CD14-positive monocyte (primary cell): ENCODE results near the gene PLCE1. TPM values are rescaled to one million over a fixed set of nuclear protein-coding genes. Genes with fewer than 3 reads are reported as not detected.

Source experiments
- DNase-seq, 3 donors: peaks; one replicate each; pipeline ENCODE4 v3.0.0-alpha.2; 2011 to 2022
- H2AFZ ChIP-seq: 2 replicates; pipeline ENCODE4 v1.6.0; 2012; ENCODE audit warnings: mild to moderate bottlenecking, low read depth, low read length, inconsistent platforms; ENCODE audit not compliant: insufficient read depth, poor library complexity, severe bottlenecking
- H3K27ac ChIP-seq, 2 donors: 1 replicate in 1 of 2; 2 replicates in 1 of 2; pipeline ENCODE4 v1.5.1; 2012 to 2013; ENCODE audit warnings: low read length in 2 of 2, control low read depth in 1 of 2, inconsistent platforms in 1 of 2, low read depth in 1 of 2, mild to moderate bottlenecking in 1 of 2
- H3K27me3 ChIP-seq, 2 donors: one replicate each; pipeline versions ENCODE4 v1.6.0 to v1.6.1; 2011 to 2013; ENCODE audit warnings: low read length in 2 of 2; ENCODE audit not compliant: control insufficient read depth in 2 of 2, insufficient read depth in 2 of 2
- H3K36me3 ChIP-seq, 2 donors: replicated peaks in 1 of 2; 1 replicate in 1 of 2; 2 replicates in 1 of 2; pipeline versions ENCODE4 v1.5.1 to v1.6.1; 2012 to 2013; ENCODE audit warnings: low read length in 2 of 2, control low read depth in 1 of 2, inconsistent platforms in 1 of 2, mild to moderate bottlenecking in 1 of 2; ENCODE audit not compliant: insufficient read depth in 2 of 2, control insufficient read depth in 1 of 2
- H3K4me1 ChIP-seq, 2 donors: 1 replicate in 1 of 2; 2 replicates in 1 of 2; pipeline versions ENCODE4 v1.5.1 to v1.6.1; 2012 to 2013; ENCODE audit warnings: low read length in 2 of 2, control low read depth in 1 of 2, inconsistent platforms in 1 of 2, mild to moderate bottlenecking in 1 of 2, moderate library complexity in 1 of 2; ENCODE audit not compliant: insufficient read depth in 2 of 2, control insufficient read depth in 1 of 2
- H3K4me2 ChIP-seq: replicated peaks from 2 replicates; pipeline ENCODE3; 2012; ENCODE audit warnings: low read length, moderate library complexity, mild to moderate bottlenecking; ENCODE audit not compliant: poor library complexity, severe bottlenecking; ENCODE audit errors: extremely low read depth
- H3K4me3 ChIP-seq, 3 experiments: fragments of 200-600 bp in 1 of 3; sonication (generic) in 1 of 3; replicated peaks in 1 of 3; 1 replicate in 2 of 3; 2 replicates in 1 of 3; pipeline ENCODE4 v1.5.1; 2011 to 2013; ENCODE audit warnings: low read length in 3 of 3, mild to moderate bottlenecking in 3 of 3, control low read depth in 2 of 3, low read depth in 2 of 3, inconsistent platforms in 1 of 3, moderate library complexity in 1 of 3
- H3K79me2 ChIP-seq: 2 replicates; pipeline ENCODE4 v1.6.0; 2012; ENCODE audit warnings: mild to moderate bottlenecking, control low read depth, inconsistent platforms, low read length, moderate library complexity; ENCODE audit not compliant: insufficient read depth
- H3K9ac ChIP-seq: 2 replicates; pipeline ENCODE4 v1.6.0; 2017; ENCODE audit warnings: low read length, mild to moderate bottlenecking; ENCODE audit not compliant: insufficient read depth, poor library complexity, severe bottlenecking
- H3K9me3 ChIP-seq, 2 donors: replicated peaks in 1 of 2; 1 replicate in 1 of 2; 2 replicates in 1 of 2; pipeline versions ENCODE4 v1.5.1 to v1.6.1; 2012 to 2013; ENCODE audit warnings: low read length in 2 of 2, control low read depth in 1 of 2; ENCODE audit not compliant: control insufficient read depth in 1 of 2, insufficient read depth in 1 of 2
- H4K20me1 ChIP-seq: 2 replicates; pipeline ENCODE4 v1.6.0; 2012; ENCODE audit warnings: mild to moderate bottlenecking, low read length, control low read depth, moderate library complexity; ENCODE audit not compliant: insufficient read depth
- H3K27ac Mint-ChIP-seq, 7 donors: one replicate each; pipeline ENCODE4 v1.8.0; 2020; ENCODE audit warnings: mild to moderate bottlenecking in 7 of 7, mixed read lengths in 7 of 7, moderate library complexity in 6 of 7, inconsistent platforms in 2 of 7
- H3K27me3 Mint-ChIP-seq, 3 donors: one replicate each; pipeline ENCODE4 v1.8.0; 2021 to 2022; ENCODE audit warnings: low read depth in 3 of 3, mild to moderate bottlenecking in 3 of 3, mixed read lengths in 3 of 3, moderate library complexity in 3 of 3, inconsistent platforms in 1 of 3
- H3K36me3 Mint-ChIP-seq, 2 donors: one replicate each; pipeline ENCODE4 v1.8.0; 2020; ENCODE audit warnings: mixed read lengths in 2 of 2, inconsistent platforms in 1 of 2, mild to moderate bottlenecking in 1 of 2
- H3K4me1 Mint-ChIP-seq: one replicate; pipeline ENCODE4 v1.8.0; 2020; ENCODE audit warnings: mild to moderate bottlenecking, mixed read lengths
- H3K4me3 Mint-ChIP-seq, 2 donors: one replicate each; pipeline ENCODE4 v1.8.0; 2020; ENCODE audit warnings: mild to moderate bottlenecking in 2 of 2, mixed read lengths in 2 of 2, moderate library complexity in 1 of 2
- H3K9me3 Mint-ChIP-seq, 7 donors: one replicate each; pipeline ENCODE4 v1.8.0; 2020 to 2022; ENCODE audit warnings: mixed read lengths in 7 of 7, mild to moderate bottlenecking in 6 of 7, moderate library complexity in 6 of 7, inconsistent platforms in 2 of 7
- CTCF ChIP-seq: fragments of 200-600 bp; IDR thresholded peaks from one replicate; pipeline ENCODE4 v1.8.0; 2022; ENCODE audit warnings: antibody characterized with exemption, mild to moderate bottlenecking
- WGBS: methylation state at CpG from one replicate; pipeline ENCODE4 v1.1.5; 2013; ENCODE audit warnings: missing lambda C conversion rate; ENCODE audit not compliant: insufficient coverage; 5-methylcytosine and 5-hydroxymethylcytosine counted together
- intact Hi-C, 2 donors: fragments of 100-400 bp; cut with micrococcal nuclease; formaldehyde crosslinking; loops; one replicate each; pipeline versions ENCODE4 v1.15.0 to v1.15.1; 2023
- polyA plus RNA-seq, 3 donors: library from polyadenylated mRNA; depleted of rRNA in 1 of 3; unstranded in 2 of 3; stranded (reverse) in 1 of 3; fragments of 300-500 nt in 2 of 3; fragments of >200 nt in 1 of 3; fragmentation: Illumina TruSeq in 2 of 3; gene quantifications; 1 replicate in 2 of 3; 2 replicates in 1 of 3; pipeline ENCODE4 v1.2.3, GENCODE V29; 2012 to 2021

Gene PLCE1
- polyA plus RNA-seq, 3 donors = 0.02 TPM; not detected in 1

GRCh38 chr10:94003488-94003887 lies 9.8 kb downstream of the PLCE1 start:
- Mint-ChIP-seq H3K27me3 (peaks cover 2 to 9% (median 7%) of the 10 kb centered on the region in 3 donors), H3K27ac (no peak overlapping the region), H3K36me3 (no peaks in the 10 kb centered on the region), H3K9me3 (peaks cover 0 to 6% (median 0%) of the 10 kb centered on the region in 7 donors), H3K4me3 (no peak overlapping the region), H3K4me1 (no peaks in the 10 kb centered on the region)
- H3K79me2 ChIP-seq = no peaks in the 10 kb centered on the region
- H3K9ac ChIP-seq = no peak overlapping the region
- no peak overlapping the region for H3K4me2 ChIP-seq
- TF ChIP-seq CTCF = no peak
- H3K4me1 ChIP-seq = no peaks in the 10 kb centered on the region
- peaks cover 2 to 5% of the 10 kb centered on the region in 2 donors for H3K27me3 ChIP-seq
- no peak overlapping the region for H3K27ac ChIP-seq
- DNase-seq = no peak
- intact Hi-C loops = no loop called here
- no peaks in the 10 kb centered on the region for H3K9me3 ChIP-seq
- no peaks in the 10 kb centered on the region for H3K36me3 ChIP-seq
- H3K4me3 ChIP-seq = no peak overlapping the region
- H2AFZ ChIP-seq = no peak overlapping the region
- 90% methylated on average over 3 of the region's 3 CpGs for WGBS
- no peaks in the 10 kb centered on the region for H4K20me1 ChIP-seq

GRCh38 chr10:94005050-94005449 lies 11.3 kb downstream of the PLCE1 start:
- no CpG with 5 or more reads among the region's 2 CpGs for WGBS
- no peak overlapping the region for H3K27ac Mint-ChIP-seq
- H3K4me1 Mint-ChIP-seq = no peaks in the 10 kb centered on the region
- intact Hi-C loops = no loop called here
- no peaks in the 10 kb centered on the region for H3K9me3 ChIP-seq
- H3K79me2 ChIP-seq = no peaks in the 10 kb centered on the region
- H3K9me3 Mint-ChIP-seq = peaks cover 0 to 14% (median 0%) of the 10 kb centered on the region in 7 donors
- no peak overlapping the region for H3K4me2 ChIP-seq
- H3K27me3 Mint-ChIP-seq = peaks cover 2 to 5% (median 3%) of the 10 kb centered on the region in 3 donors
- TF ChIP-seq CTCF = no peak
- H3K27ac ChIP-seq = no peak overlapping the region
- no peaks in the 10 kb centered on the region for H3K4me1 ChIP-seq
- no peak overlapping the region for H3K4me3 ChIP-seq
- H3K9ac ChIP-seq = no peak overlapping the region
- H3K36me3 ChIP-seq = no peaks in the 10 kb centered on the region
- DNase-seq = no peak
- H4K20me1 ChIP-seq = no peaks in the 10 kb centered on the region
- H2AFZ ChIP-seq = no peak overlapping the region
- H3K4me3 Mint-ChIP-seq = no peak overlapping the region
- H3K27me3 ChIP-seq = peaks cover 2 to 5% of the 10 kb centered on the region in 2 donors
- no peaks in the 10 kb centered on the region for H3K36me3 Mint-ChIP-seq
